Skeletal muscle tissue (tissue), 4 donors: ENCODE data around the gene DNAJC5G. TPM values are rescaled to one million over a fixed set of nuclear protein-coding genes. Genes with fewer than 3 reads are reported as not detected.

ENCODE experiments used
- H3K27ac ChIP-seq: one replicate; pipeline ENCODE4 v1.7.0; 2013; ENCODE audit warnings: mild to moderate bottlenecking, low read depth, low read length, inconsistent platforms
- H3K27me3 ChIP-seq, 3 donors: one replicate each; pipeline ENCODE4 v1.7.0; 2013; ENCODE audit warnings: low read length in 3 of 3; ENCODE audit not compliant: control insufficient read depth in 3 of 3, insufficient read depth in 3 of 3
- H3K36me3 ChIP-seq, 3 donors: one replicate each; pipeline ENCODE4 v1.7.0; 2013; ENCODE audit warnings: low read length in 3 of 3; ENCODE audit not compliant: control insufficient read depth in 3 of 3, insufficient read depth in 3 of 3
- H3K4me1 ChIP-seq, 3 donors: one replicate each; pipeline ENCODE4 v1.7.0; 2013; ENCODE audit warnings: low read length in 3 of 3, mild to moderate bottlenecking in 3 of 3; ENCODE audit not compliant: control insufficient read depth in 3 of 3, insufficient read depth in 3 of 3
- H3K4me3 ChIP-seq, 3 donors: one replicate each; pipeline ENCODE4 v1.7.0; 2013; ENCODE audit warnings: low read length in 3 of 3
- H3K9ac ChIP-seq, 3 donors: one replicate each; pipeline ENCODE4 v1.7.0; 2013; ENCODE audit warnings: low read length in 3 of 3, mild to moderate bottlenecking in 3 of 3, moderate library complexity in 2 of 3, low read depth in 1 of 3
- H3K9me3 ChIP-seq, 3 donors: one replicate each; pipeline ENCODE4 v1.7.0; 2013; ENCODE audit warnings: low read length in 3 of 3; ENCODE audit not compliant: control insufficient read depth in 3 of 3
- total RNA-seq: library from RNA; depleted of rRNA; stranded (reverse); fragments of >200 nt; gene quantifications from one replicate; pipeline ENCODE4 v1.2.3, GENCODE V29; 2014
- donor health status: Osteomylitis.

The DNAJC5G gene
- total RNA-seq, 1 donor from 2014 or later, result under 0.01 TPM

GRCh38 chr2:27250652-27251379 is 24.4 kb upstream of the DNAJC5G start:
- Histone ChIP-seq H3K4me1 (peaks cover 0 to 7% (median 3%) of the 10 kb centered on the region in 3 donors), H3K9ac (peak overlapping the region in 1 of 3 donors; percentile 33), H3K27me3 (peaks cover 0 to 25% (median 5%) of the 10 kb centered on the region in 3 donors), H3K27ac (no peak overlapping the region), H3K36me3 (no peaks in the 10 kb centered on the region), H3K4me3 (no peak overlapping the region), H3K9me3 (no peaks in the 10 kb centered on the region)

- Histone ChIP-seq H3K9ac (peak overlapping the region in 1 of 3 donors; percentile 10), H3K4me1 (peaks cover 0 to 7% (median 3%) of the 10 kb centered on the region in 3 donors), H3K27ac (no peak overlapping the region), H3K4me3 (no peak overlapping the region), H3K36me3 (no peaks in the 10 kb centered on the region), H3K27me3 (peaks cover 5 to 32% (median 5%) of the 10 kb centered on the region in 3 donors), H3K9me3 (no peaks in the 10 kb centered on the region)
Observed at GRCh38 chr2:27251766-27252165, 23.5 kb upstream of the DNAJC5G start.

DNA sequence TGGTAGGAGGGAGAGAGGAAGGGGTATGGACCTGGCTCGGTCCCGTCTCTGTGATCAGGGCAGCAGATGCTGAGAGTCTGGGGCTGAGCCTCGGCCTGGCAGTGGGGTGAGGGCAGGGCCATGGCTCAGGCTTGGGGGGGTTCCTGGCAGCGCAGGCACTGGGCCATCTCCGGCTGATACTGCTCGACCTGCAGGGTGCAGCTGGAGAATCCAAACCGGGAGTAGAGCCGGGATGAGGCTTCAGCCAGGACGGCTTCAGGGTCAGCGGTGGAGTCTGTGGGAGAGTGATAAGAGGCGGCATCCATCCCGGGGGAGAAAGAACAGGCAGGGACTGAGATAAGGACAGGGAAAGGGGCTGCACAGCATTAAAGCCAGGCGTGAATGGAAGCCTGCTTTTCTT is 20.0 kb upstream of the DNAJC5G start:
- no peaks in the 10 kb centered on the region for H3K36me3 ChIP-seq
- H3K9ac ChIP-seq, result no peak overlapping the region
- peaks cover 30 to 45% (median 32%) of the 10 kb centered on the region in 3 donors for H3K27me3 ChIP-seq
- H3K4me1 ChIP-seq, result peaks cover 0 to 4% (median 3%) of the 10 kb centered on the region in 3 donors
- no peak overlapping the region for H3K4me3 ChIP-seq
- no peak overlapping the region for H3K27ac ChIP-seq
- H3K9me3 ChIP-seq, result no peaks in the 10 kb centered on the region

GRCh38 chr2:27255660-27256059 is 19.6 kb upstream of the DNAJC5G start:
- H3K9me3 ChIP-seq, result no peaks in the 10 kb centered on the region
- peaks cover 35 to 46% (median 35%) of the 10 kb centered on the region in 3 donors for H3K27me3 ChIP-seq

DNA sequence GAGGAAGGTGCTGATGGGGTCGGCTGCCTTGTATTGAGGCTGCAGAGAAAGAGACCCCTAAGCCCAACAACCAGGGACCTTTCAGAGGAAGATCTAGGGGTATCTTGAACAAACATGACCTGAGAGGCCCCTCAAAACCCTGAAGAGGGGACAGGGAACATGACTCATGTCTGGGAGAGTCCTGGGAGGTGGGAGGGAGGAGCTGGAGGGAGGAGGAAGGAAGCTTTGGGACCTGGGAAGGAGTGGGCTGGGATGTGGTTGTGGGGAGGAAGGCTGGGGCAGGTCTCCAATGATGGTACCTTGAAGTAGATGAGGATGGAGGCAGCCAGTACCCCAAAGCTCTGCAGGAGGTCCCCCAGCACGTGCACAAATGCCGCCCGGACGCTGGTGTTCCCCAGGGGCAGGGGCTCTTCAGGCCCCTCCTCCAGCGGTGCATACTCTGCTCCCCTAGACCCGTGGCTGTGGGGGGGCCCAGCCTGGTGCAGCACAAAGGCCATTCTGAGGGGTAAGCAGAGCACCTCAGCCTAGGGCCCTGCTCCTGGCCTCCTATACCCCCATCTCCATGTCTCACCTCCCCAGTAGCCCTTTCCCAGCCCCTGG is 18.3 kb upstream of the DNAJC5G start:
- no peak overlapping the region for H3K27ac ChIP-seq
- H3K9ac ChIP-seq, result no peak overlapping the region
- H3K36me3 ChIP-seq, result no peaks in the 10 kb centered on the region
- peaks cover 0 to 2% (median 0%) of the 10 kb centered on the region in 3 donors for H3K4me1 ChIP-seq
- no peaks in the 10 kb centered on the region for H3K9me3 ChIP-seq
- no peak overlapping the region for H3K4me3 ChIP-seq
- H3K27me3 ChIP-seq, result peaks cover 43 to 51% (median 48%) of the 10 kb centered on the region in 3 donors

More at GRCh38 chr2:27255660-27256059, 19.6 kb upstream of the DNAJC5G start:
- H3K4me1 ChIP-seq, result no peaks in the 10 kb centered on the region
- no peaks in the 10 kb centered on the region for H3K36me3 ChIP-seq
- no peak overlapping the region for H3K27ac ChIP-seq
- H3K9ac ChIP-seq, result no peak overlapping the region
- no peak overlapping the region for H3K4me3 ChIP-seq

GRCh38 chr2:27258051-27258450 is 17.2 kb upstream of the DNAJC5G start:
- Histone ChIP-seq H3K27me3 (peaks cover 54 to 56% (median 56%) of the 10 kb centered on the region in 3 donors), H3K9me3 (no peaks in the 10 kb centered on the region), H3K27ac (no peak overlapping the region), H3K36me3 (no peaks in the 10 kb centered on the region), H3K4me1 (peaks cover under 1 to 9% (median 6%) of the 10 kb centered on the region in 3 donors), H3K9ac (no peak overlapping the region), H3K4me3 (no peak overlapping the region)

- Histone ChIP-seq H3K9me3 (no peaks in the 10 kb centered on the region), H3K36me3 (no peaks in the 10 kb centered on the region), H3K4me3 (no peak overlapping the region), H3K27me3 (peaks cover 76 to 83% (median 82%) of the 10 kb centered on the region in 3 donors), H3K9ac (no peak overlapping the region), H3K27ac (no peak overlapping the region), H3K4me1 (peaks cover 23 to 33% (median 32%) of the 10 kb centered on the region in 3 donors)
Observed at GRCh38 chr2:27261241-27261925, 13.8 kb upstream of the DNAJC5G start.

GRCh38 chr2:27261926-27262298 is 13.3 kb upstream of the DNAJC5G start:
- no peak overlapping the region for H3K9ac ChIP-seq
- no peaks in the 10 kb centered on the region for H3K36me3 ChIP-seq
- no peaks in the 10 kb centered on the region for H3K9me3 ChIP-seq
- peaks cover 23 to 33% (median 32%) of the 10 kb centered on the region in 3 donors for H3K4me1 ChIP-seq
- H3K4me3 ChIP-seq, result no peak overlapping the region
- H3K27me3 ChIP-seq, result peaks cover 71 to 84% (median 82%) of the 10 kb centered on the region in 3 donors
- no peak overlapping the region for H3K27ac ChIP-seq

DNA sequence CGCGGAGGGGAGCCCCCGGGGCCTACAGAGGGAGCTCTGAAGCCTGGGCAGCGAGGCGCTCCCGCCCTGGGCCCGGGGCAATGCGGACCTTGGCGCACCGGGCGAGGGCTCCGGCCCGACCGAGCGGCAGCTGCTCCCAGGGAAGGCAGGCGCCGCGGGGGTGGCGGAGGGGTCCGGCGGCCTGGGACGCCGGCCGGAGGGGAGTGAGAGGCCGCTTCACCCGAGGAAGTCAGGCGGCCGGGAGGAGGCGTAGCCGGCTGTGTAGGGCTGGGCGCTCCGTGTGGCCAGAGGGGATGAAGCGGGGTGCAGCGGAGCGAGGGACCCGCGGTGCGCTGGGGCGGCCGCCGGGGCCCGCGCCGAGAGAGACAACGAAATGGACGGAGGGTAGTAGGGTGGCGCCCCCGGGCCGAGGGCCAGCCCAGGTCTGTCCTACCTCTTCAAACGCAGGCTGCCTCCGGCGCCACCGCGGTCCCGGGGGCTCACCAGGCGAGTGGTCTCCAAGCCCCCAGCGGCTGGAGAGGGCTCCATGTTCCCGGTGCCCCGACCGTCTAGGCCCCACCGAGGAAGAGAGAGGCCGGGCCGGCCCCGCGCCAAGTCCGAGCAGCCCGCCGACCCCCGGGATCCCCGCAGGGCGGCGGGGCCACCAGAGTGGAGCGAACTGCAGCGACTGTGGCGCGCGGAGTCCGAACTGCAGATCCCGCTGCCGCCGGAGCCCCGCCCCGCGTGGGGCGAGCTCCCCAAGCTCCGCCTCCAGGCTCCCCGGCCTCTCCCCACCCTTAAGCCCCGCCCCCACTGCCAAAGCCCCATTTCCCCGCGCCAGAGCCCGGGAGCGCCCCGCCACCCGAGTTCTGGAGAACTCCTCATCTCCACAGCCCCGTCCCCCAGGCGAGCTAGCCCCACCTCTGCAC is 12.6 kb upstream of the DNAJC5G start, which contains the start of gene SLC30A3:
SLC30A3 (minus strand) TSS at position 669 of the 908 bp plus-strand sequence; CDS start at position 528, 141 bp downstream.
- Histone ChIP-seq H3K4me1 (peaks cover 23 to 33% (median 32%) of the 10 kb centered on the region in 3 donors), H3K9me3 (no peaks in the 10 kb centered on the region), H3K27ac (no peak within 1 kb of the TSS), H3K4me3 (peak within 1 kb of the TSS; percentile 38 to 69 (median 65)), H3K36me3 (no peaks in the 10 kb centered on the region), H3K27me3 (peaks cover 74 to 85% (median 77%) of the 10 kb centered on the region in 3 donors), H3K9ac (peak within 1 kb of the TSS in 2 of 3 donors; percentile 2 to 45)
